Nephron progenitor cell (in vitro differentiated cells): ENCODE data around the gene SLIRP.
A peak's percentile ranks its signal among the peaks of the same experiment; 100 is the strongest.

Experiments used
- DNase-seq: peaks from one replicate; pipeline ENCODE4 v3.0.0; 2021
- H3K27ac Mint-ChIP-seq: 2 replicates; pipeline ENCODE4 v1.8.0; 2021; ENCODE audit warnings: mild to moderate bottlenecking, moderate library complexity, mixed read lengths
- H3K27me3 Mint-ChIP-seq: 2 replicates; pipeline ENCODE4 v1.8.0; 2021; ENCODE audit warnings: mild to moderate bottlenecking, low read depth, mixed read lengths; ENCODE audit not compliant: poor library complexity
- H3K36me3 Mint-ChIP-seq: 2 replicates; pipeline ENCODE4 v1.8.0; 2021; ENCODE audit warnings: low read depth, mixed read lengths
- H3K4me1 Mint-ChIP-seq: 2 replicates; pipeline ENCODE4 v1.8.0; 2021; ENCODE audit warnings: mixed read lengths
- H3K4me3 Mint-ChIP-seq: 2 replicates; pipeline ENCODE4 v1.8.0; 2021; ENCODE audit warnings: mild to moderate bottlenecking, moderate library complexity, mixed read lengths
- H3K9me3 Mint-ChIP-seq: 2 replicates; pipeline ENCODE4 v1.8.0; 2021; ENCODE audit warnings: mild to moderate bottlenecking, moderate library complexity, mixed read lengths
- TF ChIP-seq, protein P1 (sequence below): fragments of 200-600 bp; sonication (generic); IDR thresholded peaks from 2 replicates; pipeline ENCODE4 v1.5.0; 2021; ENCODE audit warnings: antibody characterized with exemption

SLIRP gene

DNA sequence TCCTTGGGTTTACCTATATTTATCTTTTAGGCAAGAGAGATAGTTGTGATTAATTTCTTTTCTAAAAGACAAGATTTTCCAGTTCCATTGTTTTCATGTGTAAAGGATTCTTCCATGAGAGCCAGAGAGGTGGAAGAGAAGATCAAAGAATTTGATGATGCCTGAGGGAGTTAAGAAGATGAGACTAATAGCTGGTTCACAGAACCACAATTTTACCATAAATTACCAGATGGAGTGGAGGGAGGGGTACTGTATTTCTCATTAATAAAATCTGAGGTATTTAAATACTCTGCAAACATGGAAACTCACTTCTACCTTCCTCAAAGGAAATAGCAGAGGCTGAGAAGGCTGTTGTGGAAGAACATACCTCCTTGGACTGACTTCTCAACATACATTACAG lies 34.7 kb upstream of the SLIRP start:
- H3K4me1 Mint-ChIP-seq: no peaks in the 10 kb centered on the region
- H3K27ac Mint-ChIP-seq: no peak overlapping the region
- DNase-seq: no peak
- H3K36me3 Mint-ChIP-seq: peaks cover 48% of the 10 kb centered on the region
- H3K4me3 Mint-ChIP-seq: no peak overlapping the region
- TF ChIP-seq, protein P1, sequence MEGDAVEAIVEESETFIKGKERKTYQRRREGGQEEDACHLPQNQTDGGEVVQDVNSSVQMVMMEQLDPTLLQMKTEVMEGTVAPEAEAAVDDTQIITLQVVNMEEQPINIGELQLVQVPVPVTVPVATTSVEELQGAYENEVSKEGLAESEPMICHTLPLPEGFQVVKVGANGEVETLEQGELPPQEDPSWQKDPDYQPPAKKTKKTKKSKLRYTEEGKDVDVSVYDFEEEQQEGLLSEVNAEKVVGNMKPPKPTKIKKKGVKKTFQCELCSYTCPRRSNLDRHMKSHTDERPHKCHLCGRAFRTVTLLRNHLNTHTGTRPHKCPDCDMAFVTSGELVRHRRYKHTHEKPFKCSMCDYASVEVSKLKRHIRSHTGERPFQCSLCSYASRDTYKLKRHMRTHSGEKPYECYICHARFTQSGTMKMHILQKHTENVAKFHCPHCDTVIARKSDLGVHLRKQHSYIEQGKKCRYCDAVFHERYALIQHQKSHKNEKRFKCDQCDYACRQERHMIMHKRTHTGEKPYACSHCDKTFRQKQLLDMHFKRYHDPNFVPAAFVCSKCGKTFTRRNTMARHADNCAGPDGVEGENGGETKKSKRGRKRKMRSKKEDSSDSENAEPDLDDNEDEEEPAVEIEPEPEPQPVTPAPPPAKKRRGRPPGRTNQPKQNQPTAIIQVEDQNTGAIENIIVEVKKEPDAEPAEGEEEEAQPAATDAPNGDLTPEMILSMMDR: no peak
- no peaks in the 10 kb centered on the region for H3K27me3 Mint-ChIP-seq
- no peaks in the 10 kb centered on the region for H3K9me3 Mint-ChIP-seq

DNA sequence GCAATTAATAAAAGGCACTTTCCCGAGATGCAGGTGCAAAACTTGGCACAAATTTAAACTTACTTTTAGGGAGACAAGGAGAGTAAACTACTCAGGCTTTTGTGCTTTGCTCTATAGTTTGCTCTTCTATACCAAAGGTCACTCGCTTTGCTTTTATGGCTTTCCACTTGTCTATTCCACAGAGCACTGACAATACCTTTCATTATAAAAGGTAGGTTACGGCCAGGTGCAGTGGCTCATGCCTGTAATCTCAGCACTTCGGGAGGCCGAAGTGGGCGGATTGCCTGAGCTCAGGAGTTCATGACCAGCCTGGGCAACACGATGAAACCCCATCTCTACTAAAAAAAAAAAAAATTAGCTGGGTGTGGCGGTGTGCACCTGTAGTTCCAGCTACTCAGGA lies 33.0 kb upstream of the SLIRP start:
- Mint-ChIP-seq H3K4me1 (no peaks in the 10 kb centered on the region), H3K4me3 (no peak overlapping the region), H3K27ac (no peak overlapping the region), H3K27me3 (no peaks in the 10 kb centered on the region), H3K9me3 (no peaks in the 10 kb centered on the region), H3K36me3 (peaks cover 57% of the 10 kb centered on the region)
- no peak for DNase-seq
- TF ChIP-seq, protein P1: no peak

GRCh38 chr14:77681196-77682157 lies 26.4 kb upstream of the SLIRP start:
- no peak for DNase-seq
- peaks cover 39% of the 10 kb centered on the region for H3K36me3 Mint-ChIP-seq
- no peaks in the 10 kb centered on the region for H3K4me1 Mint-ChIP-seq

DNA sequence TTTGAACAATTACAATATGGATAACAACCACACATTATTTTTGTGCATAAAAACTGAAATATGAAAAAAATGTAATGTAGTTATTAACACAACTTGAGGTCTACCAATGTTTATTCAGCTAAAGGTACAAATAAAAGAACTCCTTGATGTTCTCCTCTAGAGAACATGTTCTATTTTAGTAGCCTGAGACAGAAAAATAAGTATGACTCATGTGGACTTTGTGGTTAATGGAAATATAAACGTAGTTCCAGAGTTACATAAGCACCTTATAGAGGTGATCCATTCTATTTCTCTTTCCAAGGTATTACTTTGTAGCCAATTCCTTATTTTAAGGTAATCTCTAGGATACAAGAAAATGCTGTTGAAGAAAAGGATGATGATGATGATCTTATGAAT lies 25.7 kb upstream of the SLIRP start:
- no peaks in the 10 kb centered on the region for H3K27me3 Mint-ChIP-seq
- peaks cover 44% of the 10 kb centered on the region for H3K36me3 Mint-ChIP-seq
- no peak overlapping the region for H3K4me3 Mint-ChIP-seq

More at GRCh38 chr14:77681196-77682157, 26.4 kb upstream of the SLIRP start:
- Mint-ChIP-seq H3K9me3 (no peaks in the 10 kb centered on the region), H3K4me3 (no peak overlapping the region), H3K27ac (no peak overlapping the region), H3K27me3 (no peaks in the 10 kb centered on the region)
- TF ChIP-seq, protein P1: no peak

GRCh38 chr14:77691259-77691658 lies 16.6 kb upstream of the SLIRP start:
- Mint-ChIP-seq H3K4me3 (no peak overlapping the region), H3K4me1 (no peaks in the 10 kb centered on the region), H3K27me3 (no peaks in the 10 kb centered on the region), H3K36me3 (peaks cover 58% of the 10 kb centered on the region), H3K27ac (no peak overlapping the region), H3K9me3 (no peaks in the 10 kb centered on the region)
- TF ChIP-seq, protein P1: no peak
- no peak for DNase-seq

More for the DNA sequence above, 25.7 kb upstream of the SLIRP start:
- Mint-ChIP-seq H3K9me3 (no peaks in the 10 kb centered on the region), H3K4me1 (no peaks in the 10 kb centered on the region), H3K27ac (no peak overlapping the region)
- DNase-seq: no peak
- TF ChIP-seq, protein P1: no peak

DNA sequence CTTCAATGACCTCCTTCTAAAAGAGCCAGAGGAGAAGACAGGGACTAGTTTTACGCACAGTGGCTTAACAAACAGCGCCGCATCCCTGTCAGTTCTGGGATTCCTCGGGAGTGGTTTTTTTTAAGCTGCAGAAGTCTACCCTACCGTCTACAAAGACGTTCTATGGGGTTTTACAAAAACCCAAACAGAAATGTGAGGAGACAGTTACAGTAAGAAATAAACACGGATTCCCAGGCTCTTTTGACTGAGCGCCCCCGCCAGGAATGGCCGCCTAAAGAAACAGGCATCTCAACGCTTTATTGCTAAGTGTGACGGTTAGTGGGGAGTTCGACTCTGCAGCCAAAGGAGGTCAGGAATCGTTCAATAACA lies 564 bp upstream of the SLIRP start:
- peak overlapping the region; percentile 94 for H3K27ac Mint-ChIP-seq
- H3K4me3 Mint-ChIP-seq: peak overlapping the region; percentile 99
- no peaks in the 10 kb centered on the region for H3K27me3 Mint-ChIP-seq
- peaks cover 7% of the 10 kb centered on the region for H3K36me3 Mint-ChIP-seq
- H3K9me3 Mint-ChIP-seq: no peaks in the 10 kb centered on the region
- no peak for DNase-seq
- TF ChIP-seq, protein P1: no peak
- H3K4me1 Mint-ChIP-seq: peaks cover 36% of the 10 kb centered on the region
